ENCODE data around the gene SIGLEC10.

The SIGLEC10 gene

GRCh38 chr19:51396175-51396574 lies 21.3 kb downstream of the SIGLEC10 start:
- Histone ChIP-seq H3K9me3 (ENCODE audit: control insufficient read depth in 1 of 2, low read length in 2 of 2) (no peaks in the 10 kb centered on the region), H3K4me3 (ENCODE audit: low read depth in 1 of 2, low read length in 2 of 2) (no peak overlapping the region)

DNA sequence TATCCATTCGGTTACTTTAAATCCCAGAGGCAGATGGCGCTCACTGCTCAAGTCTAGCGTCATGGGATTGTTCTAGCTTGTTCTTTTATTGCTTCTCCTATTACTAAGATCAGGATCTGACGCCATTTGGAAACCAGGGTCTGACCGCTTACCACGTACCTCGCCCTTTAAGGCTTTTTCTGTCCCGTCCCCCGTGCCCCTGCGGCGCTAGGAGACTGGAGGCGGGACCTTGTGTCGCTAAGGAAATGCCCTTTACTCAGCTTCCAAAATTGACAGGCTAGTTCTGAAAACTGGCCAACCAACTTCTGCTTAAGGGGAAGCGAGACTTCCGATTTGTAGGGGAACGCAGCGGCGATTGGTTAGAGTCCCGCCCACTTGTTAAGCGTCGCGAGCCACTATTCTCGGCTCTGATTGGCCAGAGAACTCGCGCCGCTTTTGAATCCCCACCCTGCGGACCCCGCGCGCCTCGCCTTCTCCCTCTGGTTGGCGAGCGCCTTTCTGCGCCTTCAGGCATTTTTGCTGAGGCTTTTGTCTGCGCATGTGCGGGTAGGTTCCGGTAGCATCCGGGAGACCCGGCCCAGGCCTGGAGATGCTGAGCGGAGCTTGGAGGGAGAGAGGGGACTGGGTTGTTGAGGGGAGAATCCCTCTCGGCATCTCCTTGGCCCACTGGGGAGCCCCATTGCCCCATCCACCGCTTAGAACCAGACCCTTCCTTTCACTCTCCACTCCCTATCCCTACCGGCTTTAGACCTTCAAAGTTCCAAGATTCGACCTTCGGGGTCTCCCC lies 23.2 kb downstream of the SIGLEC10 start:
- Histone ChIP-seq H3K9ac (ENCODE audit: low read depth in 1 of 2, low read length in 2 of 2) (peak overlapping the region; percentile 21 to 70), H3K9me3 (ENCODE audit: control insufficient read depth in 1 of 2, low read length in 2 of 2) (no peaks in the 10 kb centered on the region), H3K4me3 (ENCODE audit: low read depth in 1 of 2, low read length in 2 of 2) (peak overlapping the region; percentile 65 to 68), H3K27ac (ENCODE audit: low read depth, low read length) (peak overlapping the region; percentile 33), H3K36me3 (ENCODE audit: control insufficient read depth in 1 of 2, insufficient read depth in 2 of 2, low read length in 2 of 2) (no peaks in the 10 kb centered on the region), H3K4me1 (ENCODE audit: control insufficient read depth in 1 of 2, insufficient read depth in 2 of 2, low read length in 2 of 2) (peaks cover 16 to 17% of the 10 kb centered on the region in 2 donors), H3K27me3 (ENCODE audit: control insufficient read depth in 1 of 2, insufficient read depth in 2 of 2, low read length in 2 of 2) (no peaks in the 10 kb centered on the region)

More at GRCh38 chr19:51396175-51396574, 21.3 kb downstream of the SIGLEC10 start:
- H3K4me1 ChIP-seq (ENCODE audit: control insufficient read depth in 1 of 2, insufficient read depth in 2 of 2, low read length in 2 of 2) = peaks cover 11 to 13% of the 10 kb centered on the region in 2 donors
- H3K27me3 ChIP-seq (ENCODE audit: control insufficient read depth in 1 of 2, insufficient read depth in 2 of 2, low read length in 2 of 2) = no peaks in the 10 kb centered on the region
- no peak overlapping the region for H3K9ac ChIP-seq (ENCODE audit: low read depth in 1 of 2, low read length in 2 of 2)
- H3K27ac ChIP-seq (ENCODE audit: low read depth, low read length) = no peak overlapping the region
- no peaks in the 10 kb centered on the region for H3K36me3 ChIP-seq (ENCODE audit: control insufficient read depth in 1 of 2, insufficient read depth in 2 of 2, low read length in 2 of 2)

DNA sequence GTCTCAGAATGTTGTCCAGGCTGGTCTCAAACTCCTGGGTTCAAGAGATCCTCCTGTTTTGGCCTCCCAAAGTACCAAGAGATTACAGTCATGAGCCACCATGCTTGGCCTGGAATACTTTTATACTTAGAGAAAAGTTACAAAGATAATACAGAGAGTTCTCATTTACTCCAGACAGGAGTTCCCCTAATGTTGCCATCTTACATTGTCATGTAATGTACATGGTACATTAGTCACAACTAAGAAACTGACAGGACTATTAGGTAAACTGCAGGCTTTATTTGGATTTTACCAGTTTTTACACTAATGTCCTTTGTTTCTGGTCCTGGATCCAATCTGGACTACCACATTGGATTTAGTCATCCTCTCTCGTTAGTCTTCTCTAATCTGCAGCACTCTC lies 24.7 kb downstream of the SIGLEC10 start:
- Histone ChIP-seq H3K4me1 (ENCODE audit: control insufficient read depth in 1 of 2, insufficient read depth in 2 of 2, low read length in 2 of 2) (peaks cover 16 to 17% of the 10 kb centered on the region in 2 donors), H3K9ac (ENCODE audit: low read depth in 1 of 2, low read length in 2 of 2) (no peak overlapping the region), H3K27ac (ENCODE audit: low read depth, low read length) (no peak overlapping the region), H3K27me3 (ENCODE audit: control insufficient read depth in 1 of 2, insufficient read depth in 2 of 2, low read length in 2 of 2) (no peaks in the 10 kb centered on the region), H3K4me3 (ENCODE audit: low read depth in 1 of 2, low read length in 2 of 2) (no peak overlapping the region), H3K9me3 (ENCODE audit: control insufficient read depth in 1 of 2, low read length in 2 of 2) (no peaks in the 10 kb centered on the region), H3K36me3 (ENCODE audit: control insufficient read depth in 1 of 2, insufficient read depth in 2 of 2, low read length in 2 of 2) (no peaks in the 10 kb centered on the region)

- Histone ChIP-seq H3K9ac (ENCODE audit: low read depth in 1 of 2, low read length in 2 of 2) (no peak overlapping the region), H3K27ac (ENCODE audit: low read depth, low read length) (no peak overlapping the region), H3K4me3 (ENCODE audit: low read depth in 1 of 2, low read length in 2 of 2) (no peak overlapping the region), H3K27me3 (ENCODE audit: control insufficient read depth in 1 of 2, insufficient read depth in 2 of 2, low read length in 2 of 2) (no peaks in the 10 kb centered on the region), H3K9me3 (ENCODE audit: control insufficient read depth in 1 of 2, low read length in 2 of 2) (no peaks in the 10 kb centered on the region), H3K36me3 (ENCODE audit: control insufficient read depth in 1 of 2, insufficient read depth in 2 of 2, low read length in 2 of 2) (no peaks in the 10 kb centered on the region), H3K4me1 (ENCODE audit: control insufficient read depth in 1 of 2, insufficient read depth in 2 of 2, low read length in 2 of 2) (peaks cover 16 to 17% of the 10 kb centered on the region in 2 donors)
Observed at GRCh38 chr19:51391073-51391611, 26.3 kb downstream of the SIGLEC10 start.

- Histone ChIP-seq H3K4me3 (ENCODE audit: low read depth in 1 of 2, low read length in 2 of 2) (no peak overlapping the region), H3K36me3 (ENCODE audit: control insufficient read depth in 1 of 2, insufficient read depth in 2 of 2, low read length in 2 of 2) (no peaks in the 10 kb centered on the region), H3K4me1 (ENCODE audit: control insufficient read depth in 1 of 2, insufficient read depth in 2 of 2, low read length in 2 of 2) (peaks cover 10 to 11% of the 10 kb centered on the region in 2 donors), H3K9ac (ENCODE audit: low read depth in 1 of 2, low read length in 2 of 2) (no peak overlapping the region), H3K27me3 (ENCODE audit: control insufficient read depth in 1 of 2, insufficient read depth in 2 of 2, low read length in 2 of 2) (no peaks in the 10 kb centered on the region), H3K9me3 (ENCODE audit: control insufficient read depth in 1 of 2, low read length in 2 of 2) (no peaks in the 10 kb centered on the region), H3K27ac (ENCODE audit: low read depth, low read length) (no peak overlapping the region)
Observed at GRCh38 chr19:51389143-51389542, 28.3 kb downstream of the SIGLEC10 start.

DNA sequence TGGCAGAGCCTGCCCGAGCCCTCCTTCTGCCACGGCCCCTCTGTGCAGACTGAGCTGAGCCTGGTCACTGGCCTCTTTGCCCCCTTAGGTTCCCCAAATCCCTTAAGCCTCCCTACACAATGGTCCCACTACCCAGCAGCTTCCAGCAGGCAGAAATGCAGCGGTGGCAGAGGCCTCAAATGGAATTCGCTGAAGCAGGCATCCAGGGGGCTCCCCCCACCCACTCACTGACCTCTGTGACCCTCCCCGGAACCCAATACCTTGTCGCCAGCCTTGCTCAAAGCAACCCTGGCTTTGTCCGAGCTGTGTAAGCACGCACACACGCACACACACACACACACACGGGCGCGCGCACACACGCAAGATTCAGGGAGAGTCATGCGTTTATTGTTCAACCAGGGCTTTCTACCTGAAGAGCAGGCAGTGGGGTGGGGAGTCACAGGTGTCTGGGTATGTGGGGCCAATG lies 29.5 kb downstream of the SIGLEC10 start, which contains the start of gene LIM2:
Gene LIM2, minus strand, starts transcription at position 51 of the 466 bp plus-strand sequence. CDS start 531 bp downstream, outside the sequence.
- Histone ChIP-seq H3K4me3 (ENCODE audit: low read depth in 1 of 2, low read length in 2 of 2) (no peak within 1 kb of the TSS), H3K9ac (ENCODE audit: low read depth in 1 of 2, low read length in 2 of 2) (no peak within 1 kb of the TSS), H3K36me3 (ENCODE audit: control insufficient read depth in 1 of 2, insufficient read depth in 2 of 2, low read length in 2 of 2) (no peaks in the 10 kb centered on the region), H3K4me1 (ENCODE audit: control insufficient read depth in 1 of 2, insufficient read depth in 2 of 2, low read length in 2 of 2) (peaks cover 6 to 7% of the 10 kb centered on the region in 2 donors), H3K9me3 (ENCODE audit: control insufficient read depth in 1 of 2, low read length in 2 of 2) (no peaks in the 10 kb centered on the region), H3K27ac (ENCODE audit: low read depth, low read length) (no peak within 1 kb of the TSS), H3K27me3 (ENCODE audit: control insufficient read depth in 1 of 2, insufficient read depth in 2 of 2, low read length in 2 of 2) (no peaks in the 10 kb centered on the region)

- Histone ChIP-seq H3K9ac (ENCODE audit: low read depth in 1 of 2, low read length in 2 of 2) (no peak overlapping the region), H3K9me3 (ENCODE audit: control insufficient read depth in 1 of 2, low read length in 2 of 2) (no peaks in the 10 kb centered on the region), H3K4me1 (ENCODE audit: control insufficient read depth in 1 of 2, insufficient read depth in 2 of 2, low read length in 2 of 2) (peaks cover 6 to 7% of the 10 kb centered on the region in 2 donors), H3K36me3 (ENCODE audit: control insufficient read depth in 1 of 2, insufficient read depth in 2 of 2, low read length in 2 of 2) (no peaks in the 10 kb centered on the region), H3K27ac (ENCODE audit: low read depth, low read length) (no peak overlapping the region), H3K27me3 (ENCODE audit: control insufficient read depth in 1 of 2, insufficient read depth in 2 of 2, low read length in 2 of 2) (no peaks in the 10 kb centered on the region), H3K4me3 (ENCODE audit: low read depth in 1 of 2, low read length in 2 of 2) (no peak overlapping the region)
Observed at GRCh38 chr19:51386882-51387520, 30.4 kb downstream of the SIGLEC10 start.

DNA sequence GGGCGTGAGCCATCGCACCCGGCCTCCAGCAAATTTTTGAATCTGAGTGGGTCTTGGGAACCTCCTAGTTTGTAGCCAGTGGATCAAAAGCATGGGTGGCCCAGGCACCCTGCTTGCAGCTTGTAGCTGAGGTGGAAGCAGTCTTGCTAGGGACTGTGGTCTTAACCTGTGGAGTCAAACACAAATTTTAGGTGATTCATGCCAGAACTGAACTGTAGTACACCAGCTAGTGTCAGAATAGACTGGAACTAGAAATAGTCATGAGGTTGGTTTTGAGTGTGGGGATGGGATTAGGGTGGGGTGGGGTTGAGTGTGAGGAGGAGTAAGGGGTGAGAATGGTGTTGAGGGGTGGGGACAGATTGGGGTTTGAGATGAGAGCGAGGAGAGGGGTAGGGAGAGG lies 35.4 kb downstream of the SIGLEC10 start:
- H3K27ac ChIP-seq (ENCODE audit: low read depth, low read length) = no peak overlapping the region

GRCh38 chr19:51380379-51380778 lies 37.1 kb downstream of the SIGLEC10 start:
- no peaks in the 10 kb centered on the region for H3K36me3 ChIP-seq (ENCODE audit: control insufficient read depth in 1 of 2, insufficient read depth in 2 of 2, low read length in 2 of 2)
- H3K27ac ChIP-seq (ENCODE audit: low read depth, low read length) = no peak overlapping the region
- H3K27me3 ChIP-seq (ENCODE audit: control insufficient read depth in 1 of 2, insufficient read depth in 2 of 2, low read length in 2 of 2) = no peaks in the 10 kb centered on the region
- H3K9me3 ChIP-seq (ENCODE audit: control insufficient read depth in 1 of 2, low read length in 2 of 2) = peaks cover 0 to 5% of the 10 kb centered on the region in 2 donors
- H3K9ac ChIP-seq (ENCODE audit: low read depth in 1 of 2, low read length in 2 of 2) = no peak overlapping the region
- H3K4me3 ChIP-seq (ENCODE audit: low read depth in 1 of 2, low read length in 2 of 2) = no peak overlapping the region
- no peaks in the 10 kb centered on the region for H3K4me1 ChIP-seq (ENCODE audit: control insufficient read depth in 1 of 2, insufficient read depth in 2 of 2, low read length in 2 of 2)

More for the DNA sequence above, 35.4 kb downstream of the SIGLEC10 start:
- H3K36me3 ChIP-seq (ENCODE audit: control insufficient read depth in 1 of 2, insufficient read depth in 2 of 2, low read length in 2 of 2) = no peaks in the 10 kb centered on the region
- H3K4me3 ChIP-seq (ENCODE audit: low read depth in 1 of 2, low read length in 2 of 2) = no peak overlapping the region
- peaks cover 0 to 5% of the 10 kb centered on the region in 2 donors for H3K9me3 ChIP-seq (ENCODE audit: control insufficient read depth in 1 of 2, low read length in 2 of 2)
- H3K27me3 ChIP-seq (ENCODE audit: control insufficient read depth in 1 of 2, insufficient read depth in 2 of 2, low read length in 2 of 2) = no peaks in the 10 kb centered on the region
- H3K4me1 ChIP-seq (ENCODE audit: control insufficient read depth in 1 of 2, insufficient read depth in 2 of 2, low read length in 2 of 2) = no peaks in the 10 kb centered on the region
- no peak overlapping the region for H3K9ac ChIP-seq (ENCODE audit: low read depth in 1 of 2, low read length in 2 of 2)

DNA sequence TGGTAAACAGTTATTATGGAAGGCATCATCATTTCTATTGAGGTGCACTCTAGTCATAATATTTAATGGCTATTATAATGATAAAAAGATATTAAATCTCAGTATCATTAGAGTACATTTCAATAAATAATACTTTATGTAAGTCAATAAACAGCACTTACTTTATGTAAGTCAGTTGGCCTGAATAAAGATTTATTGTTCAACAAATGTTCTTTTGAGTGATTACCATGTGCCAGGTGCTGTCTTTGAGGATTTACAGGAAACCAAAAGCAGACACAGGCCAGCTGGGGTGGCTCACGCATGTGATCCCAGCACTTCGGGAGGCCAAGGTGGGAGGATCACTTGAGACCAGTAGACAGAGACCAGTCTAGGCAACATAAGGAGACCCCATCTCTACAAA lies 40.0 kb downstream of the SIGLEC10 start:
- Histone ChIP-seq H3K36me3 (ENCODE audit: control insufficient read depth in 1 of 2, insufficient read depth in 2 of 2, low read length in 2 of 2) (no peaks in the 10 kb centered on the region), H3K9me3 (ENCODE audit: control insufficient read depth in 1 of 2, low read length in 2 of 2) (peaks cover 0 to 5% of the 10 kb centered on the region in 2 donors), H3K4me1 (ENCODE audit: control insufficient read depth in 1 of 2, insufficient read depth in 2 of 2, low read length in 2 of 2) (no peaks in the 10 kb centered on the region), H3K27me3 (ENCODE audit: control insufficient read depth in 1 of 2, insufficient read depth in 2 of 2, low read length in 2 of 2) (no peaks in the 10 kb centered on the region), H3K4me3 (ENCODE audit: low read depth in 1 of 2, low read length in 2 of 2) (no peak overlapping the region), H3K27ac (ENCODE audit: low read depth, low read length) (no peak overlapping the region), H3K9ac (ENCODE audit: low read depth in 1 of 2, low read length in 2 of 2) (no peak overlapping the region)
